ENCODE data around the gene HLA-DPB1. TPM values are rescaled to one million over a fixed set of nuclear protein-coding genes. Genes with fewer than 3 reads are reported as not detected.

The HLA-DPB1 gene
- total RNA-seq, 1 experiment from 2014 or later: 2.7 TPM

- no TSS peak for BruUV-seq (replicated peaks)
- no peak for DNase-seq (ENCODE audit: low spot score)
- Histone ChIP-seq H3K9me3 (ENCODE audit: low read depth, low read length, poor library complexity, severe bottlenecking) (no peaks in the 10 kb centered on the region), H3K4me1 (ENCODE audit: insufficient read depth, low read length, poor library complexity, severe bottlenecking) (no peaks in the 10 kb centered on the region), H3K36me3 (ENCODE audit: insufficient read depth, low read length, poor library complexity, severe bottlenecking) (no peaks in the 10 kb centered on the region), H3K27me3 (replicated peaks; ENCODE audit: insufficient read depth, low read depth, low read length, poor library complexity) (peaks cover 13% of the 10 kb centered on the region), H3K4me3 (ENCODE audit: low read depth, low read length, poor library complexity, severe bottlenecking) (no peak overlapping the region), H3K27ac (ENCODE audit: low read depth, low read length, poor library complexity, severe bottlenecking) (no peak overlapping the region)
- ChIA-PET CTCF (no interaction called here), POLR2A (ENCODE audit: low non-redundant PET) (no interaction called here)
- intact Hi-C loops (cut with micrococcal nuclease; ENCODE audit: unreplicated experiment): no loop called here
- TF ChIP-seq EZH2 (IDR thresholded peaks at IDR 0.05; ENCODE audit: borderline replicate concordance, low read depth, low read length, poor library complexity, severe bottlenecking) (no peak), CTCF (conservative IDR thresholded peaks at IDR 0.05; ENCODE audit: low read depth, low read length) (no peak)
These were observed 23.2 kb upstream of the HLA-DPB1 start for GRCh38 chr6:33052627-33053026.

- Histone ChIP-seq H3K4me3 (ENCODE audit: low read depth, low read length, poor library complexity, severe bottlenecking) (no peak overlapping the region), H3K27me3 (replicated peaks; ENCODE audit: insufficient read depth, low read depth, low read length, poor library complexity) (peaks cover 11% of the 10 kb centered on the region), H3K36me3 (ENCODE audit: insufficient read depth, low read length, poor library complexity, severe bottlenecking) (no peaks in the 10 kb centered on the region), H3K4me1 (ENCODE audit: insufficient read depth, low read length, poor library complexity, severe bottlenecking) (no peaks in the 10 kb centered on the region), H3K27ac (ENCODE audit: low read depth, low read length, poor library complexity, severe bottlenecking) (no peak overlapping the region), H3K9me3 (ENCODE audit: low read depth, low read length, poor library complexity, severe bottlenecking) (no peaks in the 10 kb centered on the region)
- ChIA-PET POLR2A (ENCODE audit: low non-redundant PET) (no interaction called here), CTCF (no interaction called here)
- TF ChIP-seq EZH2 (IDR thresholded peaks at IDR 0.05; ENCODE audit: borderline replicate concordance, low read depth, low read length, poor library complexity, severe bottlenecking) (no peak), CTCF (conservative IDR thresholded peaks at IDR 0.05; ENCODE audit: low read depth, low read length) (no peak)
- DNase-seq (ENCODE audit: low spot score): no peak
- intact Hi-C loops (cut with micrococcal nuclease; ENCODE audit: unreplicated experiment): no loop called here
- BruUV-seq (replicated peaks): no TSS peak
These were observed 22.6 kb upstream of the HLA-DPB1 start for GRCh38 chr6:33053230-33053629.

GRCh38 chr6:33057222-33058150 lies 18.3 kb upstream of the HLA-DPB1 start:
- ChIA-PET CTCF (no interaction called here), POLR2A (ENCODE audit: low non-redundant PET) (no interaction called here)
- H3K4me1 ChIP-seq (ENCODE audit: insufficient read depth, low read length, poor library complexity, severe bottlenecking): no peaks in the 10 kb centered on the region
- TF ChIP-seq EZH2 (IDR thresholded peaks at IDR 0.05; ENCODE audit: borderline replicate concordance, low read depth, low read length, poor library complexity, severe bottlenecking): no peak
- no peak for TF ChIP-seq CTCF (conservative IDR thresholded peaks at IDR 0.05; ENCODE audit: low read depth, low read length)
- H3K27ac ChIP-seq (ENCODE audit: low read depth, low read length, poor library complexity, severe bottlenecking): no peak overlapping the region
- H3K9me3 ChIP-seq (ENCODE audit: low read depth, low read length, poor library complexity, severe bottlenecking): no peaks in the 10 kb centered on the region
- H3K4me3 ChIP-seq (ENCODE audit: low read depth, low read length, poor library complexity, severe bottlenecking): no peak overlapping the region
- DNase-seq (ENCODE audit: low spot score): no peak
- H3K36me3 ChIP-seq (ENCODE audit: insufficient read depth, low read length, poor library complexity, severe bottlenecking): no peaks in the 10 kb centered on the region
- intact Hi-C loops (cut with micrococcal nuclease; ENCODE audit: unreplicated experiment): no loop called here
- no TSS peak for BruUV-seq (replicated peaks)
- H3K27me3 ChIP-seq (replicated peaks; ENCODE audit: insufficient read depth, low read depth, low read length, poor library complexity): peaks cover 3% of the 10 kb centered on the region
